HG02970 (cell line): ENCODE data around the gene SMIM41.
A peak's percentile ranks its signal among the peaks of the same experiment; 100 is the strongest.
"Not testable (repeated sequence)": the region's sequence is repeated elsewhere in the genome, so short reads cannot be mapped to it uniquely, and the experiment has no call there.

Source experiments
- ATAC-seq: cut with Tn5 transposase; IDR thresholded peaks from one replicate; pipeline ENCODE4 v1.9.1; 2021; ENCODE audit warnings: mild to moderate bottlenecking, moderate library complexity, moderate number of reproducible peaks; ENCODE audit not compliant: unreplicated experiment, low FRiP score

SMIM41 gene

GRCh38 chr12:52082988-52083637, 3.6 kb downstream of the SMIM41 start:
- no peak for ATAC-seq

DNA sequence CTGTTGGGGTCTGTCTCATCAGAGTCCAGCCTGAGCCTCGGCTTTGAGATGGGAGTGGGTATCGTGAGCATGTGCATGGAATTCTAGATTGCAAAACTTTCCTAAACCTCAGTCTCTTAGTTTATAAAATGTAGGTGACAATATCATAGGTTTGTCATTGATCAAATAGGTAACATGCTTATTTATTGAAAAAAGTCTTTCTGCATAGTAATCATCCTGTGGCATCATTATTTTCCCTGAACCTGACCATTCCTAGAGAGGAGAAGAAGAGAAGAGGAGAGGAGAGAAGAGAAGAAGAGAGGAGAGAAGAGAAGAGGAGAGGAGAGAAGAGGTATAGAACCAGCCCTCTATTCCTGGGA, 4.1 kb downstream of the SMIM41 start:
- ATAC-seq: no peak

DNA sequence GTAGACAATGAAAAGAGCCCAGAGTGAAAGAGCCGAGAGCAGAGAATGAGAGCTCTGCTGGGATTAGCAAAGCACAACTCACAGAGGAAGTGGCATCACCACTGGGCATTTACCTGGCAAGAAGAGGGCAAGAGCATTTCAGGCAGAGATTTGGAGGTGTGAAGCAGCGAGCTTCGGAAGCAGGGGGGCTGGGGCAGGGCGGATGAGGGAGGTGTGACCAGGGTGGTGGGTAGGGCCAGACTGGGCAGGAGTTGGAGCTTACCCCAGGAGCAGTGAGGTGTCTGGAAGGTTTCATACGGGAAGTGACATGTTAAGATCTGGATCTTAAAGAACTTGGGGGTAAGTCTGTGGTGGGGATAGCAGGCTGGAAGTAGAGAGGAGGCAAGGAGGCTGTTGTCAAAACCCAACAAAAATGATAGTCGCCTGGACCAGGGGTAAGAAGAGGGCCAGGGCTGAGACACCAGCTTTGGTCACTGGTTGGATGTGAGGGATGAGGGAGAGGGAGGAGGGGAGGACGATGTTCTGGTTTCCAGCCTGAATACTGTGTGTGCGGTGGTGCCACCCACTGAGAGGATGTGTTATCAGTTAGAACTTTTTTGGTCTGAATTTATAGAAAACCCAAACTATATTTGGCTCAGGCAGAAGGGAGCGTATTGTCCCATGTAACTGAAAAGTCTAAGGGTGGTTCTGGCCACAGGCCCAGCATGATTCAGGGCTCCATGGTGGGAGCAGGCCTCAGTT, 5.2 kb downstream of the SMIM41 start:
- ATAC-seq: no peak

DNA sequence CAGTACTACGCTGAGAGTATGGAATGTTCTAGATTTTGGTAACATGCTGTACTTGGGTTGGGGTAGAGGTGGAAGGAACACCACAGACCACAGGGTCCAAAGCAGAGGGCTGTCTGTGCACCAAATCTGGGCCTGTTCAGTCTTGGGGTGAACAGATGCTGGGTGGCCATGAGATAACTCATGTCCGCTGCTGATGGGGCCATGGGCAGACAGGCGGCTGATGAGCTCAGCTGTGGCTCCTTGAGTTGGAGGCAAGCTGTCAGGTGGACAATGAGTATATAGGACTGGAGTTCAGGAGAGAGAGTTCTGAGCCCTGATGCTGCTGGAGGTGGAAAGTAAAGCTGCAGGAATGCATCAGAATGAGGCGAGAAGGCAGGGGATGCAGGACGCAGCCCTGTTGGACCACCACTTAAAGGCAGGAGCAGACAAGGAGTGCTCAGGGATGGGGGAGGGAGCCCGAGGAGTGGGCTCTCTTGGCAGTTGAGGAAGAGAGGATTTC, 6.2 kb downstream of the SMIM41 start:
- no peak for ATAC-seq

- no peak for ATAC-seq
Measured at GRCh38 chr12:52086366-52086765, 6.9 kb downstream of the SMIM41 start.

- no peak for ATAC-seq
Measured at GRCh38 chr12:52086944-52087835, 7.7 kb downstream of the SMIM41 start.

- ATAC-seq: no peak
Measured at GRCh38 chr12:52087961-52088820, 8.7 kb downstream of the SMIM41 start.

GRCh38 chr12:52089491-52089890, 10.0 kb downstream of the SMIM41 start:
- ATAC-seq: no peak

GRCh38 chr12:52090291-52090690, 10.8 kb downstream of the SMIM41 start:
- no peak for ATAC-seq

DNA sequence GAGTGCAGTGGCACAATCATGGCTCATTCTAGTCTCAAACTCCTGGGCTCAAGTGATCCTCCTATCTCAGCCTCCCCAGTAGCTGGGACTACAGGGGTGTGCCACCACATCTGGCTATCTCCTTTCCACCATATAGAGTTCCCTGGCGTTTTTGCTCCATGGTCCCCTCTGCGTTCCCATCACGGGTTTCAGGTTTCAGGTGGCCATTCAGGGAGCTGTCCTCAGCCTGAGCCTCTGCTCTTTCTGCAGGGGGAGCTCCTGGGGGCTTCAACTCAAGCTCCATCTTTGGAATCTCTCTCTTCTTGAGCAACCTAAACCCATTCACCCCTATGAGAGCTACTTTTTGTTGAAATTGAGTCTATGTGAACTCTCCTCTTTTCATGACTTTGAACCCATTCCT, 11.6 kb downstream of the SMIM41 start:
- no peak for ATAC-seq

DNA sequence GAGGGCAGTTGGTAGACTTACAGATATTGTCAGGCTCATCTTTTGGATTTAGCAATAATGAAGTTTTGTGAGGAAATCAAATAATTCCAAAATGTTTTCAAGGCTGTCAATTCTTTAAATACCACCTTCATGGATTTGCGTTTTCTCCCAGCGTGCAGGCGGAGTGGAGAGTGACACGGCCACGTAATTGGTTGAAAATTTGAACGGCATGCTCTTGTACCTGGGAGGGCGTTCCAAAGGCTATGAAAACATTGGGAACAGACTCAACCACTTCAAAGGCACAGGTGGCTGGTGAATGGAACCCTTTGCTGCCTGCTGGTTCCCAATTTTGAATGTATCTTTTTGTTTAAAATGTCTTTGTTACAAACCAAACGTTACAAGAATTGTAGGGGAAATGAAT, 12.4 kb downstream of the SMIM41 start:
- ATAC-seq: no peak

DNA sequence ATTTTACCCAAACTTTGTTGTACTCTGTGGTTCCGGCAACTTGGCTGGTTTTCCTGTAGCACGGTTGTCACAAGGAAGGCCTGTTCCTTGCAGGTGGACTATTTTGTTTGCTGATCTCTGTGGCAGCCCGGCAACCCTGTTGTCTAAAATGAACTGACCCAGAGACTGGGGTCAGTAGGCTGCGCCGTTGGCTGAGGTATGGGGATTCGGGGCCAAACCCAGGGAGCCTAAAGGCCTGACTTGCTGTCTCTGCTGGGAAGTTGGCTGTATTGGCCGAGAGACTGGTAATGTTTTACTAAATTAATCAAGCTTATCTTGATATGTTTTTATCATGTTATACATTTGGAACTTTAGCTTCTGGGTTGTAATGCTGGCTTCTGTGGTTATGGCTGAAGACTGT, 13.8 kb downstream of the SMIM41 start:
- ATAC-seq: no peak

GRCh38 chr12:52096332-52097044, 17.0 kb downstream of the SMIM41 start:
- ATAC-seq: no peak

DNA sequence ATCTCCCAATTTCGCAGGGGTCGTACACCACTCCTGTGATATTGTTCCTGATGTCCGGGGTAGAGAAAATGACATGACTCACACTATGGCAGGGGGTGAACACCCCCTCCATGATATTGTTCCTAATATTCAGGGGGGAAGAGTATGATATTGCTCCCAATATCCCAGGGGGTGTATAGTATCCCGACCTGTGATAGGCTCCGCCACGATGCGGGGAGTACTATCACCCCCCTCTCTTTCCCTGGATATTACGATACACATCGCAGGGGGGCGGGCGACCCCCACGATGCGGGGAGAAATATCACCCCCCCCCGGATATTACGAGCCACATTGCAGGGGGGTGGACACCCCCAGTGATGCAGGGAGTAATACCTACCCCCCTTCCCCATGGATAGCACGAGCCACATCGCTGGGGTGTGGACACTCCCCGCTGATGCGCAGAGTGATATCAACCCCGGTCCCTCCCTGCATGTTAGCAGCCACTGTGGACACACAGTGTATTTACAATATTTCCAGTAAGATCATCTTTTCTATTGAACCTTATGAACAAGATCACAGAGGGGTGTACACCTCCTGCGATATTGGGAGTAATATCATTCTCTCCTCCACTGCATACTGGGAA, 17.7 kb downstream of the SMIM41 start:
- ATAC-seq: no peak

GRCh38 chr12:52104431-52105089, 25.1 kb downstream of the SMIM41 start:
- ATAC-seq: not testable (repeated sequence)

- ATAC-seq: not testable (repeated sequence)
Measured at GRCh38 chr12:52116222-52117125, 37.0 kb downstream of the SMIM41 start.

GRCh38 chr12:52117806-52118475, 38.4 kb downstream of the SMIM41 start:
- peak; percentile 26 for ATAC-seq
